ENCODE measurements around the gene RCBTB2. TPM values are rescaled to one million over a fixed set of nuclear protein-coding genes. Genes with fewer than 3 reads are reported as not detected.

The RCBTB2 gene
- total and polyA plus RNA-seq, 2 donors (not counting 3 experiments of a cell fraction or from before 2014, with no cell fraction given), result 10.7 to 12.6 TPM

- Histone ChIP-seq H3K4me3 (replicated peaks in 1 of 3; ENCODE audit: insufficient read depth in 1 of 3, low read depth in 1 of 3, low read length in 3 of 3) (no peak overlapping the region), H2AFZ (ENCODE audit: low read depth, low read length) (no peak overlapping the region), H3K27me3 (ENCODE audit: control insufficient read depth in 2 of 2, insufficient read depth in 2 of 2, low read length in 2 of 2) (no peaks in the 10 kb centered on the region), H3K9me1 (replicated peaks; ENCODE audit: control insufficient read depth, extremely low read depth, insufficient read depth, low read length) (no peaks in the 10 kb centered on the region), H4K20me1 (replicated peaks; ENCODE audit: control insufficient read depth, extremely low read depth, insufficient read depth, low read length) (no peaks in the 10 kb centered on the region), H3K9ac (replicated peaks; ENCODE audit: extremely low read depth, insufficient read depth, low read length) (no peak overlapping the region), H3K9me3 (replicated peaks; ENCODE audit: control insufficient read depth, insufficient read depth, low read length) (no peaks in the 10 kb centered on the region), H3K36me3 (ENCODE audit: control insufficient read depth in 2 of 2, extremely low read depth in 1 of 2, insufficient read depth in 2 of 2, low read length in 2 of 2) (no peaks in the 10 kb centered on the region), H3K4me1 (ENCODE audit: control insufficient read depth, extremely low read depth, insufficient read depth, low read length) (peaks cover 17% of the 10 kb centered on the region), H3K4me2 (ENCODE audit: insufficient read depth, low read length) (no peak overlapping the region), H3K27ac (ENCODE audit: insufficient read depth, low read depth, low read length) (no peak overlapping the region), H3K79me2 (ENCODE audit: control insufficient read depth, insufficient read depth, low read length) (no peaks in the 10 kb centered on the region)
- dilution Hi-C loops (cut with MboI; ENCODE audit: extremely low pct_ligation_motif_present, low sequenced_read_pairs) (no loop called here), intact Hi-C loops (cut with micrococcal nuclease) (no loop called here)
- DNase-seq (ENCODE audit: low read depth, low spot score) (no peak), FAIRE-seq (no peak)
- CTCF ChIA-PET, result no interaction called here
- POLR2A ChIA-PET, result no interaction called here
- TF ChIP-seq JUN (IDR thresholded peaks at IDR 0.05; ENCODE audit: borderline replicate concordance, insufficient read depth, insufficient read length, low read depth), result no peak
- no TSS peak for BruUV-seq (replicated peaks)
These were observed 44.9 kb downstream of the RCBTB2 start for GRCh38 chr13:48487968-48488367.

DNA sequence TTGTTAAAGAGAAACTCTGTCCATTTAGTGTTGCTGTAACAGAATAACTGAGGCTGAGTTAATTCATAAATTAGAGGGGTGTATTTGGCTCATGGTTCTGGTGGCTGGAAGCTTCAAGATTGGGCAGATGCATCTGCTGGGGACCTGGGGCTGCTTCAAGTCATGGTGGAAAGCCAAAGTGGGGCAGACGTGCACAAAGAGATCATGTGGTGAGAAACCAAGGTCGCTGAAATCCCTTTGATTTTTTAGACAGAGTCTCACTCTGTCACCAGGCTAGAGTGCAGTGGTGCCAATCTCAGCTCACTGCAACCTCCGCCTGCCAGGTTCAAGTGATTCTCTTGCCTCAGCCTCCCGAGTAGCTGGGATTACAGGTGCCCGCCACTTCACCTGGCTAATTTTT is 46.0 kb downstream of the RCBTB2 start:
- H3K27ac ChIP-seq (ENCODE audit: insufficient read depth, low read depth, low read length), result no peak overlapping the region
- no peaks in the 10 kb centered on the region for H3K9me1 ChIP-seq (replicated peaks; ENCODE audit: control insufficient read depth, extremely low read depth, insufficient read depth, low read length)
- intact Hi-C loops (cut with micrococcal nuclease), result no loop called here
- CTCF ChIA-PET, result interaction anchor here (1.5 kb wide), 1 partner anchor 153 kb away, joined by 4 read pairs; no protein-coding TSS in a partner anchor
- H4K20me1 ChIP-seq (replicated peaks; ENCODE audit: control insufficient read depth, extremely low read depth, insufficient read depth, low read length), result no peaks in the 10 kb centered on the region
- H3K4me3 ChIP-seq (replicated peaks in 1 of 3; ENCODE audit: insufficient read depth in 1 of 3, low read depth in 1 of 3, low read length in 3 of 3), result no peak overlapping the region
- DNase-seq (ENCODE audit: low read depth, low spot score), result no peak
- H3K27me3 ChIP-seq (ENCODE audit: control insufficient read depth in 2 of 2, insufficient read depth in 2 of 2, low read length in 2 of 2), result no peaks in the 10 kb centered on the region
- POLR2A ChIA-PET, result no interaction called here
- no peaks in the 10 kb centered on the region for H3K79me2 ChIP-seq (ENCODE audit: control insufficient read depth, insufficient read depth, low read length)
- H3K9ac ChIP-seq (replicated peaks; ENCODE audit: extremely low read depth, insufficient read depth, low read length), result no peak overlapping the region
- TF ChIP-seq POLR2AphosphoS5 (IDR thresholded peaks at IDR 0.05; ENCODE audit: insufficient read depth, low read depth, low read length), result no peak
- TF ChIP-seq JUN (IDR thresholded peaks at IDR 0.05; ENCODE audit: borderline replicate concordance, insufficient read depth, insufficient read length, low read depth), result no peak
- no peak for TF ChIP-seq GATA2 (IDR thresholded peaks at IDR 0.05; ENCODE audit: insufficient read depth, insufficient read length, low read depth, low read length)
- dilution Hi-C loops (cut with MboI; ENCODE audit: extremely low pct_ligation_motif_present, low sequenced_read_pairs), result no loop called here
- FAIRE-seq, result no peak
- H3K4me2 ChIP-seq (ENCODE audit: insufficient read depth, low read length), result no peak overlapping the region
- no peak overlapping the region for H2AFZ ChIP-seq (ENCODE audit: low read depth, low read length)
- no peaks in the 10 kb centered on the region for H3K9me3 ChIP-seq (replicated peaks; ENCODE audit: control insufficient read depth, insufficient read depth, low read length)
- H3K36me3 ChIP-seq (ENCODE audit: control insufficient read depth in 2 of 2, extremely low read depth in 1 of 2, insufficient read depth in 2 of 2, low read length in 2 of 2), result no peaks in the 10 kb centered on the region
- peaks cover 6% of the 10 kb centered on the region for H3K4me1 ChIP-seq (ENCODE audit: control insufficient read depth, extremely low read depth, insufficient read depth, low read length)
- no TSS peak for BruUV-seq (replicated peaks)

Data from endothelial cell of umbilical vein (primary cell).